Measurements from ENCODE around the gene HAPLN3.
A peak's percentile ranks its signal among the peaks of the same experiment; 100 is the strongest.

Gene HAPLN3

GRCh38 chr15:88891540-88892254 is 3.6 kb downstream of the HAPLN3 start:
- no peak for DNase-seq

GRCh38 chr15:88890495-88890894 is 4.8 kb downstream of the HAPLN3 start:
- DNase-seq, result no peak

- DNase-seq, result no peak
These were observed 6.6 kb downstream of the HAPLN3 start for GRCh38 chr15:88888719-88889118.

GRCh38 chr15:88887068-88887580 is 8.2 kb downstream of the HAPLN3 start:
- DNase-seq, result no peak

GRCh38 chr15:88882785-88883184 is 12.6 kb downstream of the HAPLN3 start:
- no peak for DNase-seq

GRCh38 chr15:88881775-88882174 is 13.6 kb downstream of the HAPLN3 start:
- no peak for DNase-seq

- no peak for DNase-seq
These were observed 14.2 kb downstream of the HAPLN3 start for GRCh38 chr15:88880944-88881740.

- peak; percentile 41 for DNase-seq
These were observed 16.6 kb downstream of the HAPLN3 start for GRCh38 chr15:88878720-88879184.

- no peak for DNase-seq
These were observed 17.4 kb downstream of the HAPLN3 start for GRCh38 chr15:88877906-88878305.

- no peak for DNase-seq
These were observed 17.9 kb downstream of the HAPLN3 start for GRCh38 chr15:88877415-88877814.

- DNase-seq, result no peak
These were observed 18.8 kb downstream of the HAPLN3 start for GRCh38 chr15:88876573-88876972.

GRCh38 chr15:88874684-88875083 is 20.7 kb downstream of the HAPLN3 start:
- no peak for DNase-seq

- DNase-seq, result no peak
These were observed 21.1 kb downstream of the HAPLN3 start for GRCh38 chr15:88874275-88874674.

GRCh38 chr15:88873786-88874185 is 21.6 kb downstream of the HAPLN3 start:
- DNase-seq, result no peak

GRCh38 chr15:88872706-88873105 is 22.6 kb downstream of the HAPLN3 start:
- DNase-seq, result no peak

GRCh38 chr15:88872106-88872505 is 23.2 kb downstream of the HAPLN3 start:
- DNase-seq, result no peak

GRCh38 chr15:88871313-88871712 is 24.0 kb downstream of the HAPLN3 start:
- DNase-seq, result no peak

- DNase-seq, result no peak
These were observed 29.0 kb downstream of the HAPLN3 start for GRCh38 chr15:88866295-88866881.

- no peak for DNase-seq
These were observed 29.7 kb downstream of the HAPLN3 start for GRCh38 chr15:88865498-88866099.

- DNase-seq, result no peak
These were observed 30.4 kb downstream of the HAPLN3 start for GRCh38 chr15:88864861-88865497.

- DNase-seq, result no peak
These were observed 31.9 kb downstream of the HAPLN3 start for GRCh38 chr15:88863412-88863811.

- no peak for DNase-seq
These were observed 35.1 kb downstream of the HAPLN3 start for GRCh38 chr15:88860212-88860611.

GRCh38 chr15:88859550-88859949 is 35.8 kb downstream of the HAPLN3 start:
- DNase-seq, result no peak
